Spinal cord (tissue), 10 donors: ENCODE data around the gene VEGFB. TPM values are rescaled to one million over a fixed set of nuclear protein-coding genes. Genes with fewer than 3 reads are reported as not detected.

ENCODE experiments used
- DNase-seq, 6 donors: peaks; one replicate each; pipeline versions ENCODE4 v3.0.0 to v3.0.0-alpha.2; 2013 to 2015; ENCODE audit warnings: low spot score in 6 of 6, low read depth in 4 of 6
- H3K27ac ChIP-seq: one replicate; pipeline ENCODE4 v1.5.1; 2013; ENCODE audit warnings: low read depth, low read length, control low read depth
- H3K27me3 ChIP-seq: one replicate; pipeline ENCODE4 v1.6.1; 2013; ENCODE audit warnings: low read length; ENCODE audit not compliant: control insufficient read depth, insufficient read depth
- H3K36me3 ChIP-seq: one replicate; pipeline ENCODE4 v1.6.1; 2013; ENCODE audit warnings: low read length; ENCODE audit not compliant: control insufficient read depth, insufficient read depth
- H3K4me1 ChIP-seq: one replicate; pipeline ENCODE4 v1.6.1; 2013; ENCODE audit warnings: low read length; ENCODE audit not compliant: control insufficient read depth, insufficient read depth
- H3K4me3 ChIP-seq: one replicate; pipeline ENCODE4 v1.5.1; 2013; ENCODE audit warnings: low read depth, low read length, control low read depth
- H3K9me3 ChIP-seq: one replicate; pipeline ENCODE4 v1.6.1; 2013; ENCODE audit warnings: low read length; ENCODE audit not compliant: control insufficient read depth, insufficient read depth
- WGBS: methylation state at CpG from one replicate; pipeline ENCODE4 v1.1.5; 2013; ENCODE audit warnings: missing lambda C conversion rate; ENCODE audit not compliant: insufficient coverage; 5-methylcytosine and 5-hydroxymethylcytosine counted together
- polyA plus RNA-seq, 2 donors: library from polyadenylated mRNA; unstranded; fragments of 120-200 nt; gene quantifications; one replicate each; pipeline ENCODE4 v1.2.1, GENCODE V29; 2013; ENCODE audit not compliant: insufficient read length in 2 of 2
- total RNA-seq, 2 donors: library from RNA; depleted of rRNA in 1 of 2; stranded (reverse); fragments of 120-200 nt in 1 of 2; fragments of >200 nt in 1 of 2; gene quantifications; one replicate each; pipeline versions ENCODE4 v1.2.3 to v1.2.4, GENCODE V29; 2013 to 2014
- donor health status: healthy.

VEGFB gene
- total and polyA plus RNA-seq, 4 donors, result 46.8 to 255 (median 173) TPM

- Histone ChIP-seq H3K27me3 (no peaks in the 10 kb centered on the region), H3K4me1 (peaks cover 10% of the 10 kb centered on the region), H3K36me3 (peaks cover 96% of the 10 kb centered on the region), H3K9me3 (no peaks in the 10 kb centered on the region), H3K27ac (no peak overlapping the region), H3K4me3 (no peak overlapping the region)
- 94% methylated on average over 8 of the region's 9 CpGs for WGBS
- no peak for DNase-seq
Observed at GRCh38 chr11:64202992-64203391, 31.4 kb upstream of the VEGFB start.

DNA sequence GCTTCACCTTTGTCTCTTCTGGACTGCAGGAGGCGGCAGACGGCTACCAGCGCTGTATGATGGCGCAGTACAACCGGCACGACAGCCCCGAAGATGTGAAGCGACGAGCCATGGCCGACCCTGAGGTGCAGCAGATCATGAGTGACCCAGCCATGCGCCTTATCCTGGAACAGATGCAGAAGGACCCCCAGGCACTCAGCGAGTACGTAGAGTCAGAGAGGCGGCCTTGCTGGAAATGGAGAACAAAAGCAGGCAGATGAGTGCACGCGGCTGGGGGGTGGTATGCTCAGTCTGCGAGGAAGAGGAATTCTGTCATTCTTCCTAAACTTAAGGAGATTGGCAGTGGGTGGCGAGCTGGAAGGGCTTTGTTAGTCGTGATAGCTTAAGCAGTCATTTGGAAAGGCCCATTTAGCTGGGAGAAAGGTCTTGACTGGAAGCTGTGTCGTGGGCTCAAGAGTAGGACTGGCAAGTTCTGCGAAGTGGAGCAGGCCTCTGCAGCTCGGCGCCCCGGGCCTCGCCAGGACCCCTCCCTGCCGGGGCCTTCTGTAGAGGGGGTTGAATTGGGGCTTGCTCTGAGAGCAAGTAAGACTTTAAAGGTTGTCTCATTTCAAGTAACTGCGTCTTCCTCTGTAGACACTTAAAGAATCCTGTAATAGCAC is 30.8 kb upstream of the VEGFB start:
- no peaks in the 10 kb centered on the region for H3K27me3 ChIP-seq
- H3K9me3 ChIP-seq, result no peaks in the 10 kb centered on the region
- peaks cover 96% of the 10 kb centered on the region for H3K36me3 ChIP-seq
- no peak overlapping the region for H3K27ac ChIP-seq
- DNase-seq, result no peak
- WGBS, result 85% methylated on average over 23 of the region's 27 CpGs
- H3K4me1 ChIP-seq, result peaks cover 12% of the 10 kb centered on the region
- H3K4me3 ChIP-seq, result no peak overlapping the region

DNA sequence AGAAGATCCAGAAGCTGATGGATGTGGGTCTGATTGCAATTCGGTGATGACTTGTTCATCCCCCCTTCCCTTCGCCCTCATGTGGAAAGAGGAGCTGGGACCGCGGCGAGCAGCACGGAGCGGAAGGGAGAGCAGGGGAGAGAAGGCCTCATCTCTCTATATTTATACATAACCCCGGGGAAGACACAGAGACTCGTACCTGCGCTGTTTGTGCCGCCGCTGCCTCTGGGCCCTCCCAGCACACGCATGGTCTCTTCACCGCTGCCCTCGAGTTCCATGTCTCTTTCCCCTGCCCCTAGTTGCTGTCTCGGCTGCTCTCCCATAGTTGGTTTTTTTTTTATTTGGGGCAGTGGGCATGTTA is 30.3 kb upstream of the VEGFB start:
- no peak overlapping the region for H3K4me3 ChIP-seq
- no peaks in the 10 kb centered on the region for H3K27me3 ChIP-seq
- no peak overlapping the region for H3K27ac ChIP-seq
- no peaks in the 10 kb centered on the region for H3K9me3 ChIP-seq
- peaks cover 96% of the 10 kb centered on the region for H3K36me3 ChIP-seq
- H3K4me1 ChIP-seq, result peaks cover 18% of the 10 kb centered on the region
- WGBS, result 87% methylated on average over 8 of the region's 16 CpGs
- DNase-seq, result no peak

DNA sequence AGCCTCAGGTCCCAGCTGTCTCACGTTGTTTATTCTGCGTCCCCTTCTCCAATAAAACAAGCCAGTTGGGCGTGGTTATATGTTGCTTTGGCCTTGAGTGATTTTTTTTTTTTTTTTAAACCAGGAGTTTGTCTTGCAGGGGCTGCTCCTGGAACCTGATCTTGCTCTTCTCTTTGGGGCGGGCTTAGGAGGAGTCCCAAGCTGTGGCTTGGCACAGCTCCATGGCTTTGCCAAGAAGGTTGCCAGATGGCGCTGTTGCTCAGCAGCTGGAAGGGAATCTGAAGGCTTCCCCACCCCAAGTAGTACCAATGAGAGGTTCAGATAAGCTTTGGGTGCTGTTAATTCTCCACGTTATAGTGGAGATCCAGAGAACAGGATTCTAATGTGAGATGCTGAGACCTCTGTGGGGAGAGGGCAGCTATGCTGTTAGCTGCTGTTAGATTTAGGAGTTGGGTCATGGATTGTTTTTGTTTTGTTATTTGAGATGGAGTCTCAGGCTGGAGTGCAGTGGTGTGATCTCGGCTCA is 29.9 kb upstream of the VEGFB start:
- Histone ChIP-seq H3K4me1 (peaks cover 22% of the 10 kb centered on the region), H3K4me3 (no peak overlapping the region), H3K9me3 (no peaks in the 10 kb centered on the region), H3K27me3 (no peaks in the 10 kb centered on the region), H3K36me3 (peaks cover 96% of the 10 kb centered on the region), H3K27ac (no peak overlapping the region)
- DNase-seq, result peak in 5 of 6 donors; percentile 53 to 93 (median 77)
- WGBS, result 8% methylated on average over 2 of the region's 7 CpGs

- Histone ChIP-seq H3K27ac (peak within 1 kb of the TSS; percentile 75), H3K27me3 (no peaks in the 10 kb centered on the region), H3K4me1 (peaks cover 23% of the 10 kb centered on the region), H3K9me3 (no peaks in the 10 kb centered on the region), H3K4me3 (no peak within 1 kb of the TSS), H3K36me3 (peaks cover 91% of the 10 kb centered on the region)
- DNase-seq, result no peak
- 86% methylated on average over 23 of the region's 27 CpGs for WGBS
Observed at GRCh38 chr11:64206457-64207255, 27.7 kb upstream of the VEGFB start, which contains the start of gene FERMT3. TSS of gene FERMT3 (plus strand) at chr11:64206721. CDS start at chr11:64207365, 644 bp downstream.

- Histone ChIP-seq H3K4me3 (no peak overlapping the region), H3K36me3 (peaks cover 84% of the 10 kb centered on the region), H3K27me3 (no peaks in the 10 kb centered on the region), H3K4me1 (peaks cover 23% of the 10 kb centered on the region), H3K9me3 (no peaks in the 10 kb centered on the region), H3K27ac (peak overlapping the region; percentile 75)
- DNase-seq, result no peak
- WGBS, result 71% methylated on average over 27 of the region's 30 CpGs
Observed at GRCh38 chr11:64207256-64208085, 26.9 kb upstream of the VEGFB start.

DNA sequence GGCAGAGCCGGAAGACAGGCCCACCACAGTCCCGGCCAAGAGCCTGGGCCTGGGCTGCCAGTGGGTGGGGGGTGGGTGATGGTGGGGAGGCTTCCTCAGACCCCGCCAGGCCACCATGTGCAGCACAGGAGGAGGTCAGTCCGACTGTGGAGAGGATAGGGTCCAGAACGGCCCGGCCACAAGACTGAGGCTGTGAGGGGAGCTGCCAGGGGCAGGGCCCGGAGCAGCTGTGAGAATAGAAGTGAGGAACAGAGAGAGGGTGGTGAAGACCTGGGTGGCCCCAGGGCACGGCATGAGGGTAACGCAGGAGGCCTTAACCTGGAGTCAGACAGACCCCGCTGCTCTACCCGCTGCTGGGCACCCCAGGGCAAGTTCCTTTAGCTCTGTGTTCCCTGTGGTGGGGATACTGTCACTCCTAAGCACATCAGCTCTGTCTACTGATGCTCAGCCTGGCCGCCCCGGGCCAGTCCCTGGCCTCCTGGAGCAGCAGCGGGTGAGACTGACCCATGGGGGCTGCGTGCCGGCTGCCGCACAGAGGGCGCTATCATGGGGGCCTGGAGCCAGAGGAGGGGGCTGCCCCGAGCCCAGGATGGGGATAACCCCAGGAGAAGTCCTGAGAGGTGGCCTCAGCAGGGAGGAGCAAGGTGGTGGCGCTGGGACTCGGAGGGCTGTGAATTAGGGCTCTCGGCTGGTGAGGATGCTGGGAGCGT is 26.1 kb upstream of the VEGFB start:
- 81% methylated on average over 23 of the region's 23 CpGs for WGBS
- Histone ChIP-seq H3K4me1 (peaks cover 23% of the 10 kb centered on the region), H3K36me3 (peaks cover 76% of the 10 kb centered on the region), H3K9me3 (no peaks in the 10 kb centered on the region), H3K27ac (peak overlapping the region; percentile 75), H3K27me3 (no peaks in the 10 kb centered on the region), H3K4me3 (no peak overlapping the region)
- no peak for DNase-seq

DNA sequence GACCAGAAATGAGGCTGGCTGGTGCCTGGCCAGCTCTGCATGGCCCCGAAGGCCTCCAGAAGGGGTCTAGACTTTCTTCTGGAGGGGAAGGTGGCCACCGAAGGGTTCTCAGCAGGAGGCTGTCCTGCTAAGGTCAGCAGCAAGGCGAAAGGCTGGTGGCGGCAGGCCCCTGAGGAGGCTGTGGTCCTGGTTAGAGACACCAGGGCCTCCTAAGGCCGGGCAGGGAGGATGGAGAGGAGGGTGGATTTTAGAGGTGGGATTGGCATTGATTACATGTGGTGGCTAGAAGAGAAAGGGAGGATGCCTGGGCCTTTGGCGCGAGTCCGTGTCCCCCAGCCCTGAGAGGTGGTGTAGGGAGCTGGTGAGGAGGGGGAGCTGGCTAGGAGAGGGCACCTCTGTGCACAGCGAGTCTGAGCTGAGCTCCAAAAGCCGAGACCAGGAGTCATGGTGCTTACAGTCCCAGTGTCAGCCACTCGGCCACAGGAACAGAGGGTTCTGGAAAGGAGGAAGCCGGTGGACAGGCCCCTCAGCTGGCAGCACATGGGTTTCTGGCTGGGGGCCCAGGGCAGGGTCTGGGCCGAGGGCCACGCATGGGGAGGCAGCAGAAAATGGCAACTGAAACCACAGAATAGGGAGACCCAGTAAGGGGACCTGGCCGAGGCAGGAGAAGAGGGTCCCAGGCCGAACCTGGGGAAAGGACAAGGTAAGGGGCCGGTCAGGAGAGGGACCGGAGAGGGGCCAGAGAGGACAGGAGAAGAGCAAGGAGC is 25.4 kb upstream of the VEGFB start:
- peaks cover 23% of the 10 kb centered on the region for H3K4me1 ChIP-seq
- no peak overlapping the region for H3K4me3 ChIP-seq
- H3K36me3 ChIP-seq, result peaks cover 69% of the 10 kb centered on the region
- no peaks in the 10 kb centered on the region for H3K27me3 ChIP-seq
- H3K27ac ChIP-seq, result no peak overlapping the region
- 75% methylated on average over 18 of the region's 18 CpGs for WGBS
- no peaks in the 10 kb centered on the region for H3K9me3 ChIP-seq
- no peak for DNase-seq
